AG04449 (cell line): ENCODE results near the gene TNFRSF8.

ENCODE experiments used
- CTCF ChIA-PET: fragments of 350-600 bp; formaldehyde crosslinking; extraction: SDS; loops from one replicate; lab custom pipeline; 2021; ENCODE audit warnings: antibody characterized with exemption; lab: Yijun Ruan, JAX
- POLR2A ChIA-PET: fragments of 400-600, 350-600 bp; formaldehyde crosslinking; extraction: SDS; loops from one replicate; lab custom pipeline; 2020; ENCODE audit warnings: antibody characterized with exemption, inconsistent platforms; lab: Yijun Ruan, JAX
- DNase-seq: peaks from one replicate; pipeline ENCODE4 v3.0.0-alpha.2; 2010; ENCODE audit warnings: low read depth, low spot score
- H3K4me3 ChIP-seq: 2 replicates; pipeline ENCODE4 v1.5.1; 2011; ENCODE audit warnings: low read depth, mild to moderate bottlenecking, control low read depth, low read length
- CTCF ChIP-seq: IDR thresholded peaks from one replicate; pipeline ENCODE4 v1.5.1; 2011; ENCODE audit warnings: mild to moderate bottlenecking, moderate library complexity, low read length, control low read depth, inconsistent platforms; ENCODE audit not compliant: insufficient read depth; ENCODE audit errors: missing control alignments

The TNFRSF8 gene

GRCh38 chr1:12188115-12188514 is 125.0 kb downstream of the TNFRSF8 start:
- no peak for TF ChIP-seq CTCF
- DNase-seq: no peak

GRCh38 chr1:12188657-12189327 is 125.7 kb downstream of the TNFRSF8 start:
- ChIA-PET POLR2A (no interaction called here), CTCF (interaction anchor here (1.1 to 4.9 kb wide), 4 partner anchors 10 to 70 kb away, joined by 3 to 31 read pairs (median 10); no protein-coding TSS in a partner anchor)
- no peak for TF ChIP-seq CTCF
- DNase-seq: no peak
- no peak overlapping the region for H3K4me3 ChIP-seq

More at GRCh38 chr1:12188115-12188514, 125.0 kb downstream of the TNFRSF8 start:
- H3K4me3 ChIP-seq: no peak overlapping the region
- ChIA-PET POLR2A (no interaction called here), CTCF (interaction anchor here (0.9 to 4.9 kb wide), 4 partner anchors 21 to 73 kb away, joined by 3 to 31 read pairs (median 10); no protein-coding TSS in a partner anchor)

GRCh38 chr1:12189328-12189682 is 126.2 kb downstream of the TNFRSF8 start:
- no peak for TF ChIP-seq CTCF
- no peak overlapping the region for H3K4me3 ChIP-seq
- POLR2A ChIA-PET: no interaction called here
- no peak for DNase-seq
- CTCF ChIA-PET: interaction anchor here (1.1 to 4.9 kb wide), 4 partner anchors 9 to 71 kb away, joined by 3 to 31 read pairs (median 10); no protein-coding TSS in a partner anchor

GRCh38 chr1:12191242-12192032 is 128.3 kb downstream of the TNFRSF8 start:
- TF ChIP-seq CTCF: no peak
- ChIA-PET POLR2A (no interaction called here), CTCF (interaction anchor here (1.7 kb wide), 1 partner anchor 67 kb away, joined by 6 read pairs; no protein-coding TSS in a partner anchor)
- no peak overlapping the region for H3K4me3 ChIP-seq
- DNase-seq: no peak
